Measurements from ENCODE around the gene DOCK1.

GRCh38 chr10:126937026-126937425 lies 31.8 kb downstream of the DOCK1 start:
- TF ChIP-seq, protein P1, sequence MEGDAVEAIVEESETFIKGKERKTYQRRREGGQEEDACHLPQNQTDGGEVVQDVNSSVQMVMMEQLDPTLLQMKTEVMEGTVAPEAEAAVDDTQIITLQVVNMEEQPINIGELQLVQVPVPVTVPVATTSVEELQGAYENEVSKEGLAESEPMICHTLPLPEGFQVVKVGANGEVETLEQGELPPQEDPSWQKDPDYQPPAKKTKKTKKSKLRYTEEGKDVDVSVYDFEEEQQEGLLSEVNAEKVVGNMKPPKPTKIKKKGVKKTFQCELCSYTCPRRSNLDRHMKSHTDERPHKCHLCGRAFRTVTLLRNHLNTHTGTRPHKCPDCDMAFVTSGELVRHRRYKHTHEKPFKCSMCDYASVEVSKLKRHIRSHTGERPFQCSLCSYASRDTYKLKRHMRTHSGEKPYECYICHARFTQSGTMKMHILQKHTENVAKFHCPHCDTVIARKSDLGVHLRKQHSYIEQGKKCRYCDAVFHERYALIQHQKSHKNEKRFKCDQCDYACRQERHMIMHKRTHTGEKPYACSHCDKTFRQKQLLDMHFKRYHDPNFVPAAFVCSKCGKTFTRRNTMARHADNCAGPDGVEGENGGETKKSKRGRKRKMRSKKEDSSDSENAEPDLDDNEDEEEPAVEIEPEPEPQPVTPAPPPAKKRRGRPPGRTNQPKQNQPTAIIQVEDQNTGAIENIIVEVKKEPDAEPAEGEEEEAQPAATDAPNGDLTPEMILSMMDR (IDR thresholded peaks at IDR 0.05) = no peak
- TF ChIP-seq POLR2A (IDR thresholded peaks at IDR 0.05) = no peak
